Measurements from ENCODE around the gene PEX11B. TPM values are rescaled to one million over a fixed set of nuclear protein-coding genes. Genes with fewer than 3 reads are reported as not detected.

The PEX11B gene
- total and polyA plus RNA-seq, 2 of the 4 experiments (the other 2 are of a cell fraction), result 15.4 to 24.3 TPM

DNA sequence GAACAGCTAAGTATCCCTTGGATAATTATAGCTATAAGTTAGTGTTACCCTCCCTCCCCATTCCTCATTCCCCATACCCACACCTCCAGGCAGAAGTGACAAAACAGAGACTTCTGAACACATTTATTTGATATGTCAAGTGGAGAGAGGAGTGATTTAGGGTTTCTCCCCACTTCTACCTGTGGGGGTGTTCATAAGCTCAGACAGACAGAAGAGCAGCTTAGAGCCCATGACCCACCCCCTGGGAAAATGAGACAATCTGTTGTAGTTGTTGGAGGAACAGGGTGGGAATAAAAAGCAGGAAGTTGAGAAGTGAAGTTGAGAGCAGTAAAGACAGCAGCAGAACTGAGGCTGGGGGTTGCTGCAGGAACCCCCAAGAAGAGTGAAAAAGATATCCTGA lies 40.8 kb upstream of the PEX11B start:
- no peak overlapping the region for H2AFZ ChIP-seq (replicated peaks; ENCODE audit: low read length, poor library complexity)
- dilution Hi-C loops (cut with HindIII; ENCODE audit: low sequenced_read_pairs, unreplicated experiment) (no loop called here), in situ Hi-C loops (cut with MboI; ENCODE audit: low sequenced_read_pairs) (no loop called here), intact Hi-C loops (cut with micrococcal nuclease) (loop anchor here (5.0 to 10.0 kb wide), 2 partner anchors 65 to 102 kb away; partner anchors contain the start of gene PIAS3)
- no peak overlapping the region for H3K18ac ChIP-seq (ENCODE audit: low read depth, low read length)
- BruUV-seq (replicated peaks), result no TSS peak
- H3K79me1 ChIP-seq (ENCODE audit: low read depth in 1 of 2, low read length in 2 of 2), result peaks cover 21 to 66% of the 10 kb centered on the region in 2 experiments
- POLR2A ChIA-PET (ENCODE audit: unreplicated experiment), result no interaction called here
- H3K9me3 ChIP-seq (ENCODE audit: control insufficient read depth, insufficient read depth, low read length), result no peaks in the 10 kb centered on the region
- no peak overlapping the region for H2BK20ac ChIP-seq (ENCODE audit: low read depth, low read length)
- H4K91ac ChIP-seq (ENCODE audit: insufficient read depth, low read depth, low read length), result no peak overlapping the region
- H4K5ac ChIP-seq (ENCODE audit: low read depth, low read length), result no peak overlapping the region
- DNase-seq (no peak), ATAC-seq (ENCODE audit: low read depth) (no peak)
- no peak overlapping the region for H3K23ac ChIP-seq (ENCODE audit: low read depth, low read length)
- no peaks in the 10 kb centered on the region for H3K27me3 ChIP-seq (ENCODE audit: control insufficient read depth, insufficient read depth, low read length)
- H2BK120ac ChIP-seq (ENCODE audit: low read depth, low read length), result no peak overlapping the region
- no peak overlapping the region for H3K4ac ChIP-seq (ENCODE audit: low read depth, low read length)
- H3K9ac ChIP-seq (ENCODE audit: low read depth, low read length), result no peak overlapping the region
- no peak overlapping the region for H3K14ac ChIP-seq (replicated peaks; ENCODE audit: low read depth, low read length)
- no peak overlapping the region for H3K4me3 ChIP-seq (ENCODE audit: insufficient read depth, low read depth, low read length)
- H2AK9ac ChIP-seq (replicated peaks; ENCODE audit: low read depth, low read length, poor library complexity), result no peak overlapping the region
- H3K27ac ChIP-seq (ENCODE audit: insufficient read depth, low read length), result no peak overlapping the region
- no peak overlapping the region for H3K4me2 ChIP-seq (ENCODE audit: low read depth, low read length)
- no peaks in the 10 kb centered on the region for H3K36me3 ChIP-seq (ENCODE audit: control insufficient read depth, insufficient read depth, low read length)
- no peak overlapping the region for H2BK5ac ChIP-seq (ENCODE audit: low read depth, low read length, poor library complexity, severe bottlenecking)
- H4K8ac ChIP-seq (ENCODE audit: low read depth in 2 of 2, low read length in 2 of 2), result no peak overlapping the region
- TF ChIP-seq POLR2A (IDR thresholded peaks at IDR 0.05; ENCODE audit: low read depth, low read length), result no peak
- TF ChIP-seq ELK1 (IDR thresholded peaks at IDR 0.05; ENCODE audit: borderline replicate concordance, low read depth, low read length), result no peak
- TF ChIP-seq NFE2L2 (IDR thresholded peaks at IDR 0.05; ENCODE audit: low read depth, low read length), result no peak
- no peak for TF ChIP-seq RCOR1 (IDR thresholded peaks at IDR 0.05; ENCODE audit: insufficient replicate concordance, low read length)
- TF ChIP-seq RAD21 (IDR thresholded peaks at IDR 0.05; ENCODE audit: low read length), result no peak
- no peak for TF ChIP-seq MAFK (IDR thresholded peaks at IDR 0.05; ENCODE audit: low read depth, low read length)
- no peak overlapping the region for H2BK15ac ChIP-seq (ENCODE audit: low read depth, low read length)
- CTCF ChIA-PET, result no interaction called here
- H3K4me1 ChIP-seq (ENCODE audit: control insufficient read depth, insufficient read depth, low read length), result peaks cover 30% of the 10 kb centered on the region
- H2AK5ac ChIP-seq (ENCODE audit: low read depth, low read length), result 0 out of 2 replicates have a peak overlapping the region, but pooled peaks have one; percentile 9
- H3K56ac ChIP-seq (ENCODE audit: extremely low read depth, insufficient read depth, low read length), result no peak overlapping the region
- H3K9me1 ChIP-seq (ENCODE audit: insufficient read depth, low read length), result peaks cover 22% of the 10 kb centered on the region
- peaks cover 15% of the 10 kb centered on the region; the same call in 1 of the 2 replicates for H4K20me1 ChIP-seq (ENCODE audit: insufficient read depth, low read length)

Data from IMR-90 (cell line).